ENCODE measurements around the gene HS3ST5. TPM values are rescaled to one million over a fixed set of nuclear protein-coding genes. Genes with fewer than 3 reads are reported as not detected.

HS3ST5 gene
- polyA plus RNA-seq (not detected in 3 replicates), polyA minus RNA-seq (not detected in 3 replicates)
- polyA plus RNA-seq (2011; ENCODE audit: low read depth), result not detected
- polyA plus RNA-seq (2011; cell fraction: cytosol; rRNA removed), result not detected in 2 replicates
- polyA plus RNA-seq (2011; cell fraction: nucleus; rRNA removed), result not detected in 2 replicates
- not detected in 2 replicates for polyA plus RNA-seq (2012; ENCODE audit: low replicate concordance)
- polyA minus RNA-seq (2011; cell fraction: cytosol; rRNA and poly(A)+ RNA removed), result not detected
- not detected in 2 replicates for polyA minus RNA-seq (2011; cell fraction: nucleus; rRNA and poly(A)+ RNA removed)

GRCh38 chr6:114342826-114343781, at the start of gene HS3ST5:
HS3ST5 (minus strand) TSS chr6:114343023; CDS start chr6:114062845, 280,178 bp downstream.
- Histone ChIP-seq H3K79me2 (ENCODE audit: control insufficient read depth, insufficient read depth, low read length) (no peaks in the 10 kb centered on the region), H3K9me1 (ENCODE audit: control insufficient read depth, extremely low read depth, insufficient read depth, low read length) (no peaks in the 10 kb centered on the region), H3K4me2 (ENCODE audit: control insufficient read depth, extremely low read depth, insufficient read depth, low read depth, low read length) (peak within 1 kb of the TSS; percentile 70), H3K27me3 (ENCODE audit: control insufficient read depth, extremely low read depth, insufficient read depth, low read length) (peaks cover 35% of the 10 kb centered on the region), H3K9me3 (ENCODE audit: control insufficient read depth, low read depth, low read length) (no peaks in the 10 kb centered on the region), H3K4me1 (ENCODE audit: control insufficient read depth, extremely low read depth, insufficient read depth, low read length) (no peaks in the 10 kb centered on the region), H4K20me1 (ENCODE audit: control insufficient read depth, extremely low read depth, insufficient read depth, low read length) (no peaks in the 10 kb centered on the region), H3K27ac (ENCODE audit: control insufficient read depth, insufficient read depth, low read length) (no peak within 1 kb of the TSS), H3K9ac (ENCODE audit: control insufficient read depth, extremely low read depth, insufficient read depth, low read length) (no peak within 1 kb of the TSS), H2AFZ (ENCODE audit: control insufficient read depth, low read length) (peak within 1 kb of the TSS; percentile 30), H3K36me3 (ENCODE audit: control insufficient read depth in 2 of 2, extremely low read depth in 1 of 2, insufficient read depth in 2 of 2, low read length in 2 of 2) (no peaks in the 10 kb centered on the region), H3K4me3 (ENCODE audit: control insufficient read depth in 2 of 3, extremely low read depth in 1 of 3, insufficient read depth in 2 of 3, low read depth in 1 of 3, low read length in 3 of 3) (peak within 1 kb of the TSS; percentile 31 to 62 (median 58))
- TF ChIP-seq EZH2 (IDR thresholded peaks at IDR 0.05; ENCODE audit: low read length) (peak; percentile 70), CTCF (optimal IDR thresholded peaks at IDR 0.05 in 1 of 3, IDR thresholded peaks at IDR 0.05 in 1 of 3, conservative IDR thresholded peaks at IDR 0.05 in 1 of 3; ENCODE audit: extremely low read depth in 1 of 3, insufficient read depth in 2 of 3, low read length in 3 of 3) (peak in 2 of 3 experiments; percentile 20 to 24)
- dilution Hi-C loops (cut with MboI; ENCODE audit: extremely low pct_ligation_motif_present, low sequenced_read_pairs), result no loop called here
- DNase-seq (ENCODE audit: low read depth, low spot score) (no peak), FAIRE-seq (no peak)

GRCh38 chr6:114390176-114390575, 47.4 kb upstream of the HS3ST5 start:
- H4K20me1 ChIP-seq (ENCODE audit: control insufficient read depth, extremely low read depth, insufficient read depth, low read length), result no peaks in the 10 kb centered on the region
- DNase-seq (ENCODE audit: low read depth, low spot score), result no peak

More at GRCh38 chr6:114390176-114390575, 47.4 kb upstream of the HS3ST5 start:
- H3K4me1 ChIP-seq (ENCODE audit: control insufficient read depth, extremely low read depth, insufficient read depth, low read length), result no peaks in the 10 kb centered on the region
- H3K27ac ChIP-seq (ENCODE audit: control insufficient read depth, insufficient read depth, low read length), result no peak overlapping the region
- no peaks in the 10 kb centered on the region for H3K79me2 ChIP-seq (ENCODE audit: control insufficient read depth, insufficient read depth, low read length)
- H3K9me3 ChIP-seq (ENCODE audit: control insufficient read depth, low read depth, low read length), result no peaks in the 10 kb centered on the region
- H3K9me1 ChIP-seq (ENCODE audit: control insufficient read depth, extremely low read depth, insufficient read depth, low read length), result no peaks in the 10 kb centered on the region
- H3K4me2 ChIP-seq (ENCODE audit: control insufficient read depth, extremely low read depth, insufficient read depth, low read depth, low read length), result no peak overlapping the region
- TF ChIP-seq CTCF (optimal IDR thresholded peaks at IDR 0.05 in 1 of 3, IDR thresholded peaks at IDR 0.05 in 1 of 3, conservative IDR thresholded peaks at IDR 0.05 in 1 of 3; ENCODE audit: extremely low read depth in 1 of 3, insufficient read depth in 2 of 3, low read length in 3 of 3) (no peak), EZH2 (IDR thresholded peaks at IDR 0.05; ENCODE audit: low read length) (no peak)
- no peaks in the 10 kb centered on the region for H3K36me3 ChIP-seq (ENCODE audit: control insufficient read depth in 2 of 2, extremely low read depth in 1 of 2, insufficient read depth in 2 of 2, low read length in 2 of 2)
- H3K27me3 ChIP-seq (ENCODE audit: control insufficient read depth, extremely low read depth, insufficient read depth, low read length), result no peaks in the 10 kb centered on the region
- no peak for FAIRE-seq
- no peak overlapping the region for H2AFZ ChIP-seq (ENCODE audit: control insufficient read depth, low read length)
- dilution Hi-C loops (cut with MboI; ENCODE audit: extremely low pct_ligation_motif_present, low sequenced_read_pairs), result no loop called here
- no peak overlapping the region for H3K9ac ChIP-seq (ENCODE audit: control insufficient read depth, extremely low read depth, insufficient read depth, low read length)
- no peak overlapping the region for H3K4me3 ChIP-seq (ENCODE audit: control insufficient read depth in 2 of 3, extremely low read depth in 1 of 3, insufficient read depth in 2 of 3, low read depth in 1 of 3, low read length in 3 of 3)
